ENCODE measurements around the gene RAB8A.

GRCh38 chr19:16074488-16075365 is 37.0 kb upstream of the RAB8A start:
- TF ChIP-seq CTCF (IDR thresholded peaks at IDR 0.05; ENCODE audit: low read depth, low read length, missing input control) = no peak
- TF ChIP-seq REST (IDR thresholded peaks at IDR 0.05) = no peak
- TF ChIP-seq EGR1 (IDR thresholded peaks at IDR 0.05; ENCODE audit: low read depth in 2 of 2) = no peak
- no peak for TF ChIP-seq HNF4A (conservative IDR thresholded peaks at IDR 0.05)
- no peak for TF ChIP-seq YY1 (IDR thresholded peaks at IDR 0.05)
- no peak for TF ChIP-seq RAD21 (IDR thresholded peaks at IDR 0.05)
- no peak for TF ChIP-seq MAX (IDR thresholded peaks at IDR 0.05)
- no peak for TF ChIP-seq SP1 (IDR thresholded peaks at IDR 0.05)
